ENCODE measurements around the gene DCAF15. TPM values are rescaled to one million over a fixed set of nuclear protein-coding genes. Genes with fewer than 3 reads are reported as not detected.

Gene DCAF15
- total RNA-seq, 1 donor from 2014 or later = 23.7 TPM

- DNase-seq (ENCODE audit: low read depth) = no peak
- Histone ChIP-seq H3K36me3 (ENCODE audit: control insufficient read depth, insufficient read depth, low read length) (peaks cover 1% of the 10 kb centered on the region), H3K4me3 (ENCODE audit: low read depth, low read length) (no peak overlapping the region), H3K27me3 (ENCODE audit: control insufficient read depth, insufficient read depth, low read length) (no peaks in the 10 kb centered on the region)
- TF ChIP-seq CTCF (IDR thresholded peaks at IDR 0.05; ENCODE audit: insufficient read depth, low read length, poor library complexity, severe bottlenecking) = no peak
Observed at GRCh38 chr19:13989487-13989886, 37.2 kb downstream of the DCAF15 start.

- DNase-seq (ENCODE audit: low read depth) = no peak
- Histone ChIP-seq H3K36me3 (ENCODE audit: control insufficient read depth, insufficient read depth, low read length) (peaks cover 1% of the 10 kb centered on the region), H3K27me3 (ENCODE audit: control insufficient read depth, insufficient read depth, low read length) (no peaks in the 10 kb centered on the region), H3K4me3 (ENCODE audit: low read depth, low read length) (no peak overlapping the region)
- no peak for TF ChIP-seq CTCF (IDR thresholded peaks at IDR 0.05; ENCODE audit: insufficient read depth, low read length, poor library complexity, severe bottlenecking)
Observed at GRCh38 chr19:13990085-13990484, 37.8 kb downstream of the DCAF15 start.

- Histone ChIP-seq H3K36me3 (ENCODE audit: control insufficient read depth, insufficient read depth, low read length) (peaks cover 1% of the 10 kb centered on the region), H3K27me3 (ENCODE audit: control insufficient read depth, insufficient read depth, low read length) (no peaks in the 10 kb centered on the region), H3K4me3 (ENCODE audit: low read depth, low read length) (no peak overlapping the region)
- DNase-seq (ENCODE audit: low read depth) = no peak
- TF ChIP-seq CTCF (IDR thresholded peaks at IDR 0.05; ENCODE audit: insufficient read depth, low read length, poor library complexity, severe bottlenecking) = no peak
Observed at GRCh38 chr19:13992025-13992424, 39.7 kb downstream of the DCAF15 start.

DNA sequence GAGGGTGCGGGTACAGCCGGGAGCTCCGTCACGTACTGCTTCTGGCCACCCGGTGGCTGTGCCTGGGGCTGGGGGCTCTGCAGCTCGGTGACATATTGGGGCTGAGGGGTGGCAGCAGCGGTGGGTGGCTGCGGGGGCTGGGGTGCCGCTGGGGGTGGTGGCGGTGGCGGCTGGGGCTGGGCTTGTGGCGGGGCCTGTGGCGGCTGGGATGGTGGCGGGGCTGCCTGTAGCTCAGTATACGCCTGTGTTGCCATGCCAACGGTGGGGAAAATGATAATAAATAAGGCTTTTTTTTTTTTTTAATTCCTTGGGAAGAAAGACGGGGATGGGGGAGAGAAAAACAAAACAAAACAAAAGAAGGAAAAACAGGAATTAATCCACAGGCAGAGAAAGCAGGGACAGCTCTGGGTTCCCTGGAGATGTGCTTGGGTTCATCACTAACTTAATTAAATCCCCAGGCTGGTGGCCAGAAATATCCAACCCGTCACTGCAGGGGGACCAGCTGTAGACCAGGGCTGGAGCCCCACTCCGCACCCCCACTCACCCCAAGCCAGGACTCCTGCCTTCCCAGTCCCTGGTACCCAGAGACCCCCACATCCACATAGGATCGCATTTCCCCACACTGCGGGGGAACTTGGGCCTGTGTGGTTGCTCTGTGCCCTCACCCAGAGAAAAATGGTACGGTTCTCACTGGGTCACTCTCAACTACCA is 41.4 kb downstream of the DCAF15 start:
- Histone ChIP-seq H3K27me3 (ENCODE audit: control insufficient read depth, insufficient read depth, low read length) (no peaks in the 10 kb centered on the region), H3K4me3 (ENCODE audit: low read depth, low read length) (no peak overlapping the region), H3K36me3 (ENCODE audit: control insufficient read depth, insufficient read depth, low read length) (no peaks in the 10 kb centered on the region)
- TF ChIP-seq CTCF (IDR thresholded peaks at IDR 0.05; ENCODE audit: insufficient read depth, low read length, poor library complexity, severe bottlenecking) = no peak
- DNase-seq (ENCODE audit: low read depth) = no peak

GRCh38 chr19:13995017-13995728 is 42.9 kb downstream of the DCAF15 start:
- Histone ChIP-seq H3K4me3 (ENCODE audit: low read depth, low read length) (no peak overlapping the region), H3K27me3 (ENCODE audit: control insufficient read depth, insufficient read depth, low read length) (no peaks in the 10 kb centered on the region), H3K36me3 (ENCODE audit: control insufficient read depth, insufficient read depth, low read length) (no peaks in the 10 kb centered on the region)
- no peak for TF ChIP-seq CTCF (IDR thresholded peaks at IDR 0.05; ENCODE audit: insufficient read depth, low read length, poor library complexity, severe bottlenecking)
- no peak for DNase-seq (ENCODE audit: low read depth)
